HG02610 (cell line): ENCODE measurements around the gene ABHD17C.

Source experiments
- ATAC-seq: cut with Tn5 transposase; IDR thresholded peaks from one replicate; pipeline ENCODE4 v1.9.1; 2021; ENCODE audit warnings: mild to moderate bottlenecking, moderate library complexity; ENCODE audit not compliant: unreplicated experiment

ABHD17C gene

GRCh38 chr15:80689294-80689693 lies 5.8 kb upstream of the ABHD17C start:
- no peak for ATAC-seq

GRCh38 chr15:80689716-80690115 lies 5.4 kb upstream of the ABHD17C start:
- ATAC-seq: no peak

- ATAC-seq: no peak
These were observed 3.5 kb upstream of the ABHD17C start for GRCh38 chr15:80691575-80691974.

- ATAC-seq: no peak
These were observed 1.2 kb upstream of the ABHD17C start for GRCh38 chr15:80693682-80694610.

GRCh38 chr15:80694611-80695098 lies 455 bp upstream of the ABHD17C start:
- ATAC-seq: peak; percentile 35

- peak; percentile 7 for ATAC-seq
These were observed 976 bp downstream of the ABHD17C start for GRCh38 chr15:80695911-80696661.

GRCh38 chr15:80697075-80697685 lies 2.1 kb downstream of the ABHD17C start:
- no peak for ATAC-seq

- no peak for ATAC-seq
These were observed 3.6 kb downstream of the ABHD17C start for GRCh38 chr15:80698676-80699075.

- no peak for ATAC-seq
These were observed 4.9 kb downstream of the ABHD17C start for GRCh38 chr15:80699981-80700380.

GRCh38 chr15:80701676-80702311 lies 6.7 kb downstream of the ABHD17C start:
- ATAC-seq: no peak

- ATAC-seq: no peak
These were observed 8.0 kb downstream of the ABHD17C start for GRCh38 chr15:80703081-80703480.

- ATAC-seq: no peak
These were observed 8.9 kb downstream of the ABHD17C start for GRCh38 chr15:80703965-80704364.

- ATAC-seq: no peak
These were observed 11.1 kb downstream of the ABHD17C start for GRCh38 chr15:80706161-80706560.

GRCh38 chr15:80709542-80709941 lies 14.4 kb downstream of the ABHD17C start:
- no peak for ATAC-seq

- ATAC-seq: no peak
These were observed 15.8 kb downstream of the ABHD17C start for GRCh38 chr15:80710635-80711554.

- ATAC-seq: no peak
These were observed 16.8 kb downstream of the ABHD17C start for GRCh38 chr15:80711886-80712285.

GRCh38 chr15:80712956-80713355 lies 17.8 kb downstream of the ABHD17C start:
- ATAC-seq: no peak

- ATAC-seq: no peak
These were observed 26.4 kb downstream of the ABHD17C start for GRCh38 chr15:80721476-80721875.

- no peak for ATAC-seq
These were observed 27.7 kb downstream of the ABHD17C start for GRCh38 chr15:80722811-80723210.

GRCh38 chr15:80727196-80727595 lies 32.1 kb downstream of the ABHD17C start:
- no peak for ATAC-seq
